ENCODE data around the gene CMPK1. TPM values are rescaled to one million over a fixed set of nuclear protein-coding genes. Genes with fewer than 3 reads are reported as not detected.

The CMPK1 gene
- polyA plus RNA-seq, 1 donor from 2014 or later: 117 TPM

DNA sequence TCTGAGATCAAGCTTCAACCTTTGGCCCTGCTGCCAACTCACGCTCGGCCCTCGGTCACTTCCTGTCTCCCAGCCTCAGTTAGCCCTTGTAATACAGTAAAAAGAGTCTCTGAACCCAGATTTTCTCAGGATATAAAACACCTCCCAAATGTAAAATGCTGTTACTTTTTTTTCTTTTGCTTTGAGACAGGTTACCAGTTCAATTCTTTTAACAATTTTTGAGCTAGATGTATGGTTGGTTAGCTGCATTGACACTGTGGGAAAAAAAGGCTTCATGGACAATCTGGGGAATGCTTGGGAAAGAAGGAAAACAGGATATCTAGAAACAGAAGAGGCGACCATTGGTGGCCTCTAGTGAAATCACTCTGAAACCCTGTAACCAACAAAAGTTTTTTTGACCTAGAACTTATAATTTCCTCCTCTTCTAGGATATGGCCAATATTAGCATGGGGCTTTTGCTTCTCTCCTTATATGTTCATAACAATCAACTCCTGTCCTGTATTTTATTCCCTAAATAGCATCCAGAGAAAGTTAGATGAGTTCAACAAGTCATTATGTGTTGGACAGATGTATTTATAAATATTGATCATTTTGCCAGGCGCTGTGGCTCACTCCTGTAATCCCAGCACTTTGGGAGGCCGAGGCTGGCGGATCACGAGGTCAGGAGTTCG, 1.3 kb downstream of the CMPK1 start:
- H3K9me2 ChIP-seq (ENCODE audit: insufficient read depth, low read length): no peaks in the 10 kb centered on the region
- H3K79me2 ChIP-seq (replicated peaks; ENCODE audit: insufficient read depth, low read length): peaks cover 29% of the 10 kb centered on the region
- peaks cover 11% of the 10 kb centered on the region for H3F3A ChIP-seq (ENCODE audit: insufficient read depth, low read length, poor library complexity, severe bottlenecking)
- H4K20me1 ChIP-seq (ENCODE audit: insufficient read depth): no peaks in the 10 kb centered on the region
- no peaks in the 10 kb centered on the region for H3K9me3 ChIP-seq (ENCODE audit: low read length)
- peak overlapping the region; percentile 74 for H3K4me2 ChIP-seq (ENCODE audit: low read length)
- H2AFZ ChIP-seq (ENCODE audit: low read depth, low read length): peak overlapping the region; percentile 90
- H3K27ac ChIP-seq (ENCODE audit: low read length): peak overlapping the region; percentile 99
- no peaks in the 10 kb centered on the region for H3K27me3 ChIP-seq (ENCODE audit: insufficient read depth, low read depth, low read length)
- peak overlapping the region; percentile 98 for H3K9ac ChIP-seq (ENCODE audit: low read length)
- peak overlapping the region; percentile 92 for H3K4me3 ChIP-seq (ENCODE audit: low read length)
- TF ChIP-seq SMC3 (conservative IDR thresholded peaks at IDR 0.05; ENCODE audit: poor library complexity): no peak
- no peaks in the 10 kb centered on the region for H3K36me3 ChIP-seq (ENCODE audit: insufficient read depth, low read length)

DNA sequence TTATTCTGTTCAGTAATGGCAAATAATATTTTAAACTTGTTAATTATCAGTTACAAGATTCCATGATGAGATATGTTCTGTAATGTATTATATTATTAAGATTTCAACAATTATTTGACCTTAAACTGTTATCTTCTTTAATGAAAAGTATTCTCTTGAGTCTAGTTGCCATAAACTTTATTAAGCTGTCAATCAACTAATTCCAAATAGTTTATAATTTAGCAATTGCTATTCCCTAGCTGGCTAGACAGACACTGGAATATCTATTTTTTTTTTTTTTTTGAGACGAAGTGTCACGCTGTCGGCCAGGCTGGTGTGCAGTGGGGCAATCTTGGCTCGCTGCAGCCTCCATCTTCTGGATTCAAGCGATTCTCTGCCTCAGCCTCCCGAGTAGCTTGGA, 3.8 kb downstream of the CMPK1 start:
- Histone ChIP-seq H3K4me3 (ENCODE audit: low read length) (no peak overlapping the region), H3K27me3 (ENCODE audit: insufficient read depth, low read depth, low read length) (no peaks in the 10 kb centered on the region), H4K20me1 (ENCODE audit: insufficient read depth) (no peaks in the 10 kb centered on the region), H3K4me2 (ENCODE audit: low read length) (no peak overlapping the region), H3K9me3 (ENCODE audit: low read length) (no peaks in the 10 kb centered on the region), H3K9ac (ENCODE audit: low read length) (no peak overlapping the region), H3F3A (ENCODE audit: insufficient read depth, low read length, poor library complexity, severe bottlenecking) (peaks cover 7% of the 10 kb centered on the region), H3K9me2 (ENCODE audit: insufficient read depth, low read length) (no peaks in the 10 kb centered on the region), H3K36me3 (ENCODE audit: insufficient read depth, low read length) (no peaks in the 10 kb centered on the region), H3K79me2 (replicated peaks; ENCODE audit: insufficient read depth, low read length) (peaks cover 29% of the 10 kb centered on the region), H3K27ac (ENCODE audit: low read length) (no peak overlapping the region), H2AFZ (ENCODE audit: low read depth, low read length) (no peak overlapping the region)
- TF ChIP-seq TAF1 (IDR thresholded peaks at IDR 0.05; ENCODE audit: low read depth): no peak
- no peak for TF ChIP-seq MXI1 (conservative IDR thresholded peaks at IDR 0.05; ENCODE audit: poor library complexity, severe bottlenecking)
- TF ChIP-seq, protein P1, sequence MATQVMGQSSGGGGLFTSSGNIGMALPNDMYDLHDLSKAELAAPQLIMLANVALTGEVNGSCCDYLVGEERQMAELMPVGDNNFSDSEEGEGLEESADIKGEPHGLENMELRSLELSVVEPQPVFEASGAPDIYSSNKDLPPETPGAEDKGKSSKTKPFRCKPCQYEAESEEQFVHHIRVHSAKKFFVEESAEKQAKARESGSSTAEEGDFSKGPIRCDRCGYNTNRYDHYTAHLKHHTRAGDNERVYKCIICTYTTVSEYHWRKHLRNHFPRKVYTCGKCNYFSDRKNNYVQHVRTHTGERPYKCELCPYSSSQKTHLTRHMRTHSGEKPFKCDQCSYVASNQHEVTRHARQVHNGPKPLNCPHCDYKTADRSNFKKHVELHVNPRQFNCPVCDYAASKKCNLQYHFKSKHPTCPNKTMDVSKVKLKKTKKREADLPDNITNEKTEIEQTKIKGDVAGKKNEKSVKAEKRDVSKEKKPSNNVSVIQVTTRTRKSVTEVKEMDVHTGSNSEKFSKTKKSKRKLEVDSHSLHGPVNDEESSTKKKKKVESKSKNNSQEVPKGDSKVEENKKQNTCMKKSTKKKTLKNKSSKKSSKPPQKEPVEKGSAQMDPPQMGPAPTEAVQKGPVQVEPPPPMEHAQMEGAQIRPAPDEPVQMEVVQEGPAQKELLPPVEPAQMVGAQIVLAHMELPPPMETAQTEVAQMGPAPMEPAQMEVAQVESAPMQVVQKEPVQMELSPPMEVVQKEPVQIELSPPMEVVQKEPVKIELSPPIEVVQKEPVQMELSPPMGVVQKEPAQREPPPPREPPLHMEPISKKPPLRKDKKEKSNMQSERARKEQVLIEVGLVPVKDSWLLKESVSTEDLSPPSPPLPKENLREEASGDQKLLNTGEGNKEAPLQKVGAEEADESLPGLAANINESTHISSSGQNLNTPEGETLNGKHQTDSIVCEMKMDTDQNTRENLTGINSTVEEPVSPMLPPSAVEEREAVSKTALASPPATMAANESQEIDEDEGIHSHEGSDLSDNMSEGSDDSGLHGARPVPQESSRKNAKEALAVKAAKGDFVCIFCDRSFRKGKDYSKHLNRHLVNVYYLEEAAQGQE (IDR thresholded peaks at IDR 0.05; ENCODE audit: borderline replicate concordance): no peak
- TF ChIP-seq EZH2 (IDR thresholded peaks at IDR 0.05; ENCODE audit: borderline replicate concordance, insufficient read depth, low read length, poor library complexity, severe bottlenecking): no peak
- TF ChIP-seq POLR2AphosphoS5 (IDR thresholded peaks at IDR 0.05): no peak
- TF ChIP-seq SMC3 (conservative IDR thresholded peaks at IDR 0.05; ENCODE audit: poor library complexity): no peak
- TF ChIP-seq EP300 (conservative IDR thresholded peaks at IDR 0.05; ENCODE audit: poor library complexity, severe bottlenecking): no peak
- no peak for TF ChIP-seq RAD21 (conservative IDR thresholded peaks at IDR 0.05)
- TF ChIP-seq, protein P2, sequence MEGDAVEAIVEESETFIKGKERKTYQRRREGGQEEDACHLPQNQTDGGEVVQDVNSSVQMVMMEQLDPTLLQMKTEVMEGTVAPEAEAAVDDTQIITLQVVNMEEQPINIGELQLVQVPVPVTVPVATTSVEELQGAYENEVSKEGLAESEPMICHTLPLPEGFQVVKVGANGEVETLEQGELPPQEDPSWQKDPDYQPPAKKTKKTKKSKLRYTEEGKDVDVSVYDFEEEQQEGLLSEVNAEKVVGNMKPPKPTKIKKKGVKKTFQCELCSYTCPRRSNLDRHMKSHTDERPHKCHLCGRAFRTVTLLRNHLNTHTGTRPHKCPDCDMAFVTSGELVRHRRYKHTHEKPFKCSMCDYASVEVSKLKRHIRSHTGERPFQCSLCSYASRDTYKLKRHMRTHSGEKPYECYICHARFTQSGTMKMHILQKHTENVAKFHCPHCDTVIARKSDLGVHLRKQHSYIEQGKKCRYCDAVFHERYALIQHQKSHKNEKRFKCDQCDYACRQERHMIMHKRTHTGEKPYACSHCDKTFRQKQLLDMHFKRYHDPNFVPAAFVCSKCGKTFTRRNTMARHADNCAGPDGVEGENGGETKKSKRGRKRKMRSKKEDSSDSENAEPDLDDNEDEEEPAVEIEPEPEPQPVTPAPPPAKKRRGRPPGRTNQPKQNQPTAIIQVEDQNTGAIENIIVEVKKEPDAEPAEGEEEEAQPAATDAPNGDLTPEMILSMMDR (IDR thresholded peaks at IDR 0.05; ENCODE audit: poor library complexity, severe bottlenecking): no peak
